AG04449 (cell line): Measurements from ENCODE around the gene MNAT1.
A peak's percentile ranks its signal among the peaks of the same experiment; 100 is the strongest.

ENCODE experiments used
- CTCF ChIA-PET: fragments of 350-600 bp; formaldehyde crosslinking; extraction: SDS; loops from one replicate; lab custom pipeline; 2021; ENCODE audit warnings: antibody characterized with exemption; lab: Yijun Ruan, JAX
- POLR2A ChIA-PET: fragments of 400-600, 350-600 bp; formaldehyde crosslinking; extraction: SDS; loops from one replicate; lab custom pipeline; 2020; ENCODE audit warnings: antibody characterized with exemption, inconsistent platforms; lab: Yijun Ruan, JAX
- DNase-seq: peaks from one replicate; pipeline ENCODE4 v3.0.0-alpha.2; 2010; ENCODE audit warnings: low read depth, low spot score
- H3K4me3 ChIP-seq: 2 replicates; pipeline ENCODE4 v1.5.1; 2011; ENCODE audit warnings: low read depth, mild to moderate bottlenecking, control low read depth, low read length
- TF ChIP-seq, protein P1 (sequence below): IDR thresholded peaks from one replicate; pipeline ENCODE4 v1.5.1; 2011; ENCODE audit warnings: mild to moderate bottlenecking, moderate library complexity, low read length, control low read depth, inconsistent platforms; ENCODE audit not compliant: insufficient read depth; ENCODE audit errors: missing control alignments

MNAT1 gene

DNA sequence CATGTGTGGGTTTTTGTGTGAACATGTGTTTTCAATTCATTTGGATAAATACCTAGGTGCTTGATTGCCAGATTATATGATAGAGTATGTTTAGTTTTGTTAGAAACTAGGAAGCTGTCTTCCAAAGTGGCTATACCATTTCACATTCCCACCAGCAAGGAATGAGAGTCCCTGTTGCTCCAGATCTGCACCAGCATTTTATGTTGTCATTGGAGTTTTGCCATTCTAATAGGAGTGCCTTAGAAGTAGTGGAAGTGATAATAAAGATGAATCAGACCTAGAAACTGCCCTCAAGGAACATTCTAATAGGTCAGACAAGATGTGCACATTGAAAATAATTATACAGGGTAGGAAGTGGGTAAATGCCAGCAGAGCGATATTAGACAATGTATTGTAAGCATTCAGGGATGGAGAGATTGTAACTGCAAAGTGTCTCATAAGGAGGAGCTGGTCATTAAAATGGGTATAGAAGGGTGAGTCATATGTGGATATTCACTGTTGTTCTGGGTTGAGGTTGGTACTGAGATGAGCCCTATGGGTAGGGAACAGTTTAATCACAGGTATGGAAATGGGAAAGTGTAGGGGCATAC, 71.4 kb downstream of the MNAT1 start:
- TF ChIP-seq, protein P1, sequence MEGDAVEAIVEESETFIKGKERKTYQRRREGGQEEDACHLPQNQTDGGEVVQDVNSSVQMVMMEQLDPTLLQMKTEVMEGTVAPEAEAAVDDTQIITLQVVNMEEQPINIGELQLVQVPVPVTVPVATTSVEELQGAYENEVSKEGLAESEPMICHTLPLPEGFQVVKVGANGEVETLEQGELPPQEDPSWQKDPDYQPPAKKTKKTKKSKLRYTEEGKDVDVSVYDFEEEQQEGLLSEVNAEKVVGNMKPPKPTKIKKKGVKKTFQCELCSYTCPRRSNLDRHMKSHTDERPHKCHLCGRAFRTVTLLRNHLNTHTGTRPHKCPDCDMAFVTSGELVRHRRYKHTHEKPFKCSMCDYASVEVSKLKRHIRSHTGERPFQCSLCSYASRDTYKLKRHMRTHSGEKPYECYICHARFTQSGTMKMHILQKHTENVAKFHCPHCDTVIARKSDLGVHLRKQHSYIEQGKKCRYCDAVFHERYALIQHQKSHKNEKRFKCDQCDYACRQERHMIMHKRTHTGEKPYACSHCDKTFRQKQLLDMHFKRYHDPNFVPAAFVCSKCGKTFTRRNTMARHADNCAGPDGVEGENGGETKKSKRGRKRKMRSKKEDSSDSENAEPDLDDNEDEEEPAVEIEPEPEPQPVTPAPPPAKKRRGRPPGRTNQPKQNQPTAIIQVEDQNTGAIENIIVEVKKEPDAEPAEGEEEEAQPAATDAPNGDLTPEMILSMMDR, result no peak
- POLR2A ChIA-PET, result interaction anchor here (0.6 kb wide), 1 partner anchor 151 kb away, joined by 3 read pairs; no protein-coding TSS in a partner anchor
- no peak overlapping the region for H3K4me3 ChIP-seq
- CTCF ChIA-PET, result no interaction called here
- DNase-seq, result peak; percentile 33

DNA sequence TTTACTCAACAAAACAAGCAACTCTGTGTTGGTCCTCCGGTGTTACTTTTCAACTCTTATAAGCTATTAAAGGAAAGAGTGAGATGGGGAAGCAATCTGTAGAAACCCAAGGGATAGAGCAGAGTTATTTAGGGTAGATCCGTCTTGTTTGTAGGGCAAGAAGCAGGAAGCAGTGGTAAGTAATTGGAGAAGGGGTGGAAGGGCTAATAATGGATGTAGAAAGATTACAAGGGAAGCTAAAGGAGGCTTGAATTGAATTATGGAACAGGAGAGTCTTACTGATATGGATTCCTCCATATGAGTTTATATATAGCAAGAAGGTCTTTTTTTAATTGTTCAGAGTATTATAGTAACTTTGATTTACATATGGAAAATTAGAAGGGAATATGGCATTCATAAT, 72.7 kb downstream of the MNAT1 start:
- DNase-seq, result no peak
- TF ChIP-seq, protein P1, result no peak
- ChIA-PET POLR2A (no interaction called here), CTCF (interaction anchor here (0.6 kb wide), 1 partner anchor 10 kb away, joined by 3 read pairs; no protein-coding TSS in a partner anchor)
- no peak overlapping the region for H3K4me3 ChIP-seq

DNA sequence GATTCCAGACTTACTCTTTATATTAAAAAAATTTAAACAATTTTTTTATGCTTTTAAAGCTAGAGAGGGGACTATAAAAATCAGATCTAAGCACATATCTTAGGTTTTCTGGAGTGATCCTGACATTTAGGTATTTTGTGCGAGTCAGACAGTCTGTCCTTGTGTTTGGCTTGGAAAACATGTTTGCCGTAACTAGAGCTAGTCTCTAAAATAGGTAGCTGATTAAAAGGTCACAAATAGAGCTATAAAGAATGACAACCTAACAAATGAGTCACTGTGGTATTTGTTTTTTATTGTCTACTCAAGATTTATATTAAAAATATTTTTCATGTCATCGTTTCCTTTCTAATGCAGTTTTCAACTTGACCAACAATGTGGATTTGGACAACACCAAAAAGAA, 73.4 kb downstream of the MNAT1 start:
- CTCF ChIA-PET, result interaction anchor here (1.1 to 1.6 kb wide), 2 partner anchors 8 to 159 kb away, joined by 3 read pairs; no protein-coding TSS in a partner anchor
- POLR2A ChIA-PET, result no interaction called here

DNA sequence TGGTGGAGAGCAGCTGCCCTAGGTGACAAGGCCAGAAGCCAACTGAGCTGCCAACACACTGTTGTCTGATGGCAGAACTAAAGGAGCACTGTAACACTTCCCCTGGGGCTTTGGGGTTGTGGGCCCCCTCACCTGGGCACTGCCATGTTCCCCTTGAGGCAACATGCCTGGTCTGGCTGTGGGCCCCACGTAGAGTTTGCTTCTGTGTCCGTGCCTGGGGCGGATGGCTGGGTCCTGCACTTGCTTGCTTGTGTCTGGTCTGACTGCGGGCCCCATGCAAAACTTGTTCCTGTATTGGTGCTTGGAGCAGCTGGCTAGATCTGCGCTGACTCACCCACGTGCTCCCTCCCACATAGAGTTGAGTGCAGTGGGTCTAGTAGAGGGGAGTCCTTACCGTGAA, 78.4 kb downstream of the MNAT1 start:
- ChIA-PET POLR2A (no interaction called here), CTCF (no interaction called here)
- no peak for DNase-seq
- no peak overlapping the region for H3K4me3 ChIP-seq
- TF ChIP-seq, protein P1, result no peak

More for the DNA sequence above, 73.4 kb downstream of the MNAT1 start:
- TF ChIP-seq, protein P1, result no peak
- DNase-seq, result no peak
- H3K4me3 ChIP-seq, result no peak overlapping the region

DNA sequence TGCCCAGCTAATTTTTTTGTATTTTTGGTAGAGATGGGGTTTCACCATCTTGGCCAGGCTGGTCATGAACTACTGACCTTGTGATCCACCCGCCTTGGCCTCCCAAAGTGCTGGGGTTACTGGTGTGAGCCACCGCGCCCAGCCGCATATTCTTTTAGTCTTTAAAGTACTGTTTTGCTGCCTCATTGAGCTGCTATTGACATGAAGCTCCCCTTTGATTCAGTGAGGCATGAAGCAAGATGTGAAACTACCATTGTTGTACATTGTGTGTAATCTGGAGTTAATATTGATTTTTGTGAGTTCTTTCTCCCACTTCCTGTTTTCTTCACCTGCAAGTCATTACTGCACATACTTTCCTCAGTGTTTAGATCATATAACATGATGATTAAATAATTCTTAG, 80.8 kb downstream of the MNAT1 start:
- DNase-seq, result no peak
- TF ChIP-seq, protein P1, result no peak
- ChIA-PET POLR2A (no interaction called here), CTCF (no interaction called here)
- no peak overlapping the region for H3K4me3 ChIP-seq

DNA sequence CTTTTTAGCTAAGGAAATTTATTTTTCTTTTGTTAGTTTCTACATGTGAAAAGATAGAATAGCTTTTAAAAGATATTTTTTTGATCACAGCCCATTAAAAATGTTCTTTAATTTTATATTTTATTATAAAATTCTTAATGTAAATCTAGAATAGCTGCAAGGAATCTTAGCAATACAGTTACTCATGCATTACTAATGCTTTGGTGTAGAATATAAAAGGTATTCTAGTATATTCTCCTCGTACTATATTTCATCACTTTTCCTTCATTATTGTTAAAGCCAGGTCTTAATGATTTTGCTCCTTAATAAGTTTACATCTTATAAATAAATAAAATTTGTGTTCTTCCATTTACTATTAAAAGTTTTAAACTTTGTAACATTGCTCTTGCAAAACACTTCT, 82.6 kb downstream of the MNAT1 start:
- H3K4me3 ChIP-seq, result no peak overlapping the region
- ChIA-PET CTCF (interaction anchor here (0.7 kb wide), 1 partner anchor 10 kb away, joined by 3 read pairs; no protein-coding TSS in a partner anchor), POLR2A (no interaction called here)
- TF ChIP-seq, protein P1, result no peak
- DNase-seq, result no peak
